ENCODE measurements around the gene IL20RA.

IL20RA gene

DNA sequence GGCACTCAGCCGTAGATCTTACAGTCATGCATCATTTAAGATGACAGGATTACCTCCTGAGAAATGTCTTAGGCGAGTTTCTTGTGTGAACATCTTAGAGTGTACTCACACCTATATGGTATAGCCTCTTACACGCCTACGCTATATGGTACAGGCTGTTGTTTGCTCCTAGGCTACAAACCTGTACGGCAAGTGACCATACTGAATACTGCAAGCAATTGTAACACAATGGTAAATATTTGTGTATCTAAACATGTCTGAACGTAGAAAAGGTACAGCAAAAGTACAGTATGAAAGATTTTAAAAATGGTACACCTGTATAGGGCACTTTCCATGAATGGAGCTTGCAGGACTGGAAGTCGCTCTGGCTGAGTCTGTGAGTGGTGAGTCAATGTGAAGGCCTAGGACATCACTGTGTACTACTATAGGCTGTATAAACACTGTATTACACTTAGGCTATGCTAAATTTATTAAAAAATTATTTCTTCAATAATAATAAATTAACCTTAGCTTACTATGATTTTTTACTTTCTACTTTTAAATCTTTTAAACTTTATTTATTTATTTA, 541 bp upstream of the IL20RA start:
- DNase-seq (ENCODE audit: low read depth): no peak

DNA sequence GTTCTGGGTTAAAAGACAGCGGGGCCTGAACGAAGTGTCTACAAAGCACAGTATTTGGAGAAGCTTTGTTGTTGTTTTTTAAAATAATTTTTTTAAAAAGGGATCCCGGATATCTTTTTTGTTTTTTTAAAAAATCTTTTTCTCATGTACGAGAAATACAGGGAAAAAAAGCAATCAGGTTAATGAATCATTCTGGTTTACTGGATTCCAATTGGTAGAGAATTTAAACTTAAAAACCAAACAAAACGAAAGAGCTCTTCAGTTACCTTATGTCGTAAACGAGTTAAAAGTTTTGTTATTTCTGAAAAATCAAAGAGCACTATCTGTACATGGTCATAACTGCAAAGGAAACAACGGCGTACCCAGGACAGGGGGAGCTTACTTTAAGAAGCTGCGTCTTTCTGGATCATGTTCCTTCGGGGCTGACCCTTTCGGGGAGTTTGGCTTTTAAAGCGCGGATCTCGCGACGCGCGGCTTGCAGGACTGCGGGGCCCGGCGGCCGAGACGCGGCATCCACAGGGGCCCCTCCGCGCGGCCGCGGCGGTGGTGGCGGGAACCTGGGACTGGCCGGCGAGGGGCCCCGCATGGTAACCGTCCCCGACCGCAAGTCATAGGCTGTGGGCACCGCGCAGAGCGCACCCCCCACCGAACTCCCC, 927 bp downstream of the IL20RA start:
- DNase-seq (ENCODE audit: low read depth): no peak

DNA sequence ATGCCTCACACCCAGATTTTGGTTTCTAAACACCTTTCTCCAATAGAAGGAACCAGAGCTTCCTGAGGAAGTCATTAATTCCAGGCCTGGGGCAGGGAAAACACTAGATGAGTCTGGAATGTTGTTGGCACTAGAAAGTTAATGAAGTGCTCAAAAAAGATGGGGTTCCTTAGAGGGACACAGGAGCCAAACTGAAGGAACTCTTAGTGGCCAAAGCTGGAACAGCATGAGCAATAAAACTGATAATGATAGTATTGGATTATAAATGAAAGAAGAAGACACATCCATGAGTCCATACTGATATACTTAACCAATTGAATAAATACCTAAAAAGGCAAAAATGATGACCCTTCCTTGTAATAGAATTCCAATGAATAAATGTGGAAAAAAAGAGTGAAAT, 4.4 kb downstream of the IL20RA start:
- DNase-seq (ENCODE audit: low read depth): no peak

DNA sequence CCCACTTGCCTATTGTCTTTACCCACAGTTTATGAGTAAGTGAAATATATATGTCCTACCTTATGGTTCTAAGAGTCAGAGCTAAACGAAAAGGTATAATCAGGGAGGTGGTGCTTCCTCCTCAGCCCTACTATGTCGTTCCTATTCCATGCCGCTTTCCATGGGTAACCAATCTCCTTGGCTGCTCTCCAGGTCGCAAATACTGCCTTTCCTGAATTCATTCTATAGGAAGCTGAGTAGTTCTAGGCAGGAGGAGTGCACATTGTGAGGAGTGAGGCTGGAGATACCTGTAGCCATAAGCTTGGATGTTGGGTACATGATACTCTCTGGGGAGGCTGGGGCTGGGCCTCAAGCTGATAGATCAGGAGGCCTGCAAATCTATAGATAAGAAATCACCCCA, 5.8 kb downstream of the IL20RA start:
- DNase-seq (ENCODE audit: low read depth): no peak

DNA sequence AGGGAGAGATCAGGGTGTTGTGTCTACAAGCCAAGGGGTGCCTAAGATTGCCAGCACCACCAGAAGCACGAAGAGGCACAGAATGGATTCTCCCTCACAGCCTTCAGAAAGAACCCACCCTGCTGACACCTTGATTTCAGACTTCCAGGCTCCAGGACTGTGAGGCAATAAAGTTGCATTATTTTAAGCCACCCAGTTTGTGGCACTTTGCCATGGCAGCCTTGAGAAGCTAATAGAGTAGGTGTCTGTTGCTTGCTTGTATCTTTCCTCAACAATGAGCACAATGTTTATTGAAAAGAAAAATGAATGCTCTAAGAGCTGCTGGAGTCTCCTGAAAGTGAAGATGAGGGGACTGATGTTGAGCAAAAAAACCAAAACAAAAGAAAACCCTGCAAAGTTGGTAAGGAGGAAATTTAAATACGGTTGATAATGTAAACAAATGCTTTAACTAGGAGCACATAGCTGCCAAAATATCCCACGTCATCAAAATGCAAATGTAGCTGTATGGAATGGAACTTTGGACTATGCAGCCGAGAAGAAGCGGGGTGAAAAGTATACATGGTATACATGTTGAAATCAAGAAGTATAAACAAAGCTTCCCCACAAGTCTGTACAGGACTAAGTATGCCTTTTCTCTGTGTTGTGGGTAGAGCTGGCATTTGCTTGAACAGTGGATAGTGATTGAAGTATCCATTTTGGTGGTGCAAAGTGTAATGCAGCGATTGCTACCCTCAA, 8.0 kb downstream of the IL20RA start:
- DNase-seq (ENCODE audit: low read depth): no peak

DNA sequence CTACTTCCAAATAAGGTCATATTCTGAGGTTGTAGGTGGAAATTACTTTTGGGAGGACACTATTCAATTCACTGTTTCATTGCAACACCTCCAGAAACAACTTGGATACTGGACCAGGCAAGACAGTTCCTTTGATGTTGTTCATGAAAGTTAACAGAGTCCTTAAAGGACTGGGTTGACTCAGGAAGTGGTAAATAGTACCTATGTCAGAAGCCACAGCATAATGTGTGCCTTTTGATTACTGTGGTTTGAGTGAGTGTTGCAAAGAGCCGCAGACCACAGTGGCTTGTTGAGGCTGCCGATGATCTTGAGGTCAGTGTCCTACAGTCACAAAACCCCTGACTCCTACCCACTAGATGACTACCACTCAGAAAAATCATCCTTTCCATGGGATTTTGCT, 10.9 kb downstream of the IL20RA start:
- no peak for DNase-seq (ENCODE audit: low read depth)

DNA sequence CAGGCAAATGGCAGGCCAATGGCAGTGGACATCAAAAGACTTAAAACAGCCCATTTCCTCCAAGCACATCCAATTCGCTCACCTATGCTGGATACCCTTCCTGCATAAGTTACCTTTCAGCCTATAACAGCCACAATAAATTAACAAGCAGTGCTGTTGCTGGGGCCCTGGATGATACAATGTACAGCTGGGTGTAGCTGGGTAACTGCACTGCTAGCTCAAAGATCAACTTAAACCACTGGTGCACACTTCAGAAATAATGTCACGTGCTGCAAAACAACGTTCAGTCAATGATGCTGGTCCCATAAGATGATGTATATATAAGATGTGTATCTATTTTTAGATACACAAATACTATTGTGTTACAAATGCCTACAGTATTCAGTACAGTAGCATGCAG, 13.6 kb downstream of the IL20RA start:
- no peak for DNase-seq (ENCODE audit: low read depth)

DNA sequence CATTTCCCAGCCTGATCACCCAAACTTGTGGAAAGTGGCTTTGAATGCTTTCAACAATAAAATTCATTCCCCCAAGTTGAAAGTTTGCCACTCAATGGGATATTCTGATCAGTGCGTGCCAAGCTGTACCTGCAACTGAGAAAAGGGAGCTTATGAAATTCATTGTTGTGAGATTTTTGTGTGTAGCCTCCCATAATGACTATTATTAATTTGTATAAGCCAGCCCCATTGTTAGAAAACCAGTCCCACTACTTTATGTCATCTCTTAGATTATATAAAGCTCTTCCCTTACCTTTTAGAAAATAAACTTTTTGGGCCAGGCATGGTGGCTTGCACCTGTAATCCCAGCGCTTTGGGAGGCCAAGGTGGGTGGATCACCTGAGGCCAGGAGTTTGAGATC, 15.9 kb downstream of the IL20RA start:
- DNase-seq (ENCODE audit: low read depth): no peak

DNA sequence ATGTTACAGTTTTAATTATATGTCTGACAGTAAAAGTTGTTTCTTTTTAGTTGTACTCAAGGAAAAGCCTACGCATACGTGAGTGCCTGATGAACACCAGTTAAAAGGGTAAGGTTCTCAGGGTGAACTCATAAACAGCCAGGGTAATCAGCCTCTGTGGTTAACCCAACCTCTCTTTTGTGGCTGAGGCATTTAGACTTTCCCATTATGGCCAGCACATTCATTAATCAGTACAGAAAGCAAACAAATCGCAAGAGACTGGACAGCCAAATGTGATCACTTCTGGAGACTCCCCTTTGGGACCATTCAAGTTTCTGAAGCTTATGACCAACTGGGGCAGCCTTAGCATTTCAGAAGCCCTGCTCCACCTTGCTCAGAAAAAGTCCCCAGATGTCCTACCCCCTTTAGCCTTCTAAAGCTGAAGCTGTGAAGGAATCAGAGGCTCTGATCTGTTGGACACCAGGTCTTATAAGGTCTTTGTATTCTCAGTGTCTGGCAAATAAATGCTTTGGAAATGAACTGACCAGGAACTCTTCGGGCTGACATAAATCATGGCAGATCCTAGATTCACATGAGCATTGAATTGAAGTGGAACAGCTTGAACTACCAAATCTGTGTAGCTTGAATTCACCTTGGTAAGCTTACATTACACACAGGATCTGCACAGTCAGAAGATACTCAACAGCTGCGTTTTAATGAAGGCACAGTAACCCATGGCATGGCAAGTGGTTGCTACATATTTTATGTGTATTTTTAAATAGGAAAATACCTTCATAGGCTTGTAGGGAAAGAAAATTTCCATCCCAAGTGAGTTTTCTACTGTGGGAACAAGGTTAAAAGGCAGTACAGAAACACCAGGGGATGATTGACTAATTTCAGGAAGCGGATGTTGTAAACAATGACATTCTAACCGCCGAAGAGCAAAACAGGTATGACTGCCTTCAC, 18.7 kb downstream of the IL20RA start:
- DNase-seq (ENCODE audit: low read depth): no peak

DNA sequence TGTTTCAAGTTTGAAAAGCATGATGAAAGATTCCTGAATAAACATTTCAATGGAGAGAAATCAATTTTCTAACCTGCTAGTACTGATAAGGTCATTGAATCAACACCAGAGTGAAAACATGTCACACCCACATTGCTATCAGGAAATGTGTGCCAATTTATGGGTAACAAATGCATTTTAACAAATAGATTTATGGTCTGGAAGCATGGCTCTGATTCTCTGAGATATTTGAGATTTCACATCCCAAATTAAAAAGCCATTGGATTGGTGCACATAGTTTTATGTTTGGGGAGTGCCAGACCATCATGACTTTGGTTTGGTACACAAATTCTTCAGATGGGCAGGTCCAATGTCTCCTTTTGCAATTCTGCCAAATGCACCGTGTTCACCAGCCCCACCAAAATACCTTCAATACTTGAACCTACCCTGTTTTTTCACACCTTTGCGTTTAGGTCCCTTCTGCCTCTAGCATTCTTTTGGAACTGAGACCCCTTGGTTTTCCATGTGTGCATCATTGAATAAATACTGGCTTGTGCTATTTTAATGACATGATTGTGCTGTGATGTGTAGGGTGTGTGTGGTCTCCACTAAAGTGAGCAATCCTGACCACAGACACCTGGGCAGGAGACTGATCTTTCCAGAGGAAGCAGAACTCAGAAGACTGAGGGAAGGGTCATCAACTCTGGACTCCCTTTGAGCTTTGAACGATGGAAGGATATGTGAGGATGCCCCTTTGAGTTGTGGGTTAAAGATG, 20.4 kb downstream of the IL20RA start:
- no peak for DNase-seq (ENCODE audit: low read depth)

DNA sequence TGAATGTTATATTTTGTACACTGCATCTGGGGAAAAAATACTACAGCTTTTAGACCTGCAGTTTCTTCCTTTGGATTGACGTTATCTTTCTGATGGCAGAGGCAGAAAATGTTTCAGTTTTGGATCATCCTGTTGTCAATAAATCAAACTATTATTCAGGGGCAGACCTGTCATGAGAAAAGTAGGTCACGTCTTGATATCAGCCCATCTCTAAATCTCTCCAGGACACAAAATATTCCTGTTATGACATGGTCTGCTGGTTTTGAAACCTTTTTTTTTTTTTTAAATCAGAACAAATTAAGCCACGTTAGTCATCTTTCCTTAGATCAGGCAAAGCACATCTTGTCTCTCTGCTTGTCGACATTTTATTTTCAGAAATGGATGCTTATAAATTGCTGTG, 24.0 kb downstream of the IL20RA start:
- no peak for DNase-seq (ENCODE audit: low read depth)

DNA sequence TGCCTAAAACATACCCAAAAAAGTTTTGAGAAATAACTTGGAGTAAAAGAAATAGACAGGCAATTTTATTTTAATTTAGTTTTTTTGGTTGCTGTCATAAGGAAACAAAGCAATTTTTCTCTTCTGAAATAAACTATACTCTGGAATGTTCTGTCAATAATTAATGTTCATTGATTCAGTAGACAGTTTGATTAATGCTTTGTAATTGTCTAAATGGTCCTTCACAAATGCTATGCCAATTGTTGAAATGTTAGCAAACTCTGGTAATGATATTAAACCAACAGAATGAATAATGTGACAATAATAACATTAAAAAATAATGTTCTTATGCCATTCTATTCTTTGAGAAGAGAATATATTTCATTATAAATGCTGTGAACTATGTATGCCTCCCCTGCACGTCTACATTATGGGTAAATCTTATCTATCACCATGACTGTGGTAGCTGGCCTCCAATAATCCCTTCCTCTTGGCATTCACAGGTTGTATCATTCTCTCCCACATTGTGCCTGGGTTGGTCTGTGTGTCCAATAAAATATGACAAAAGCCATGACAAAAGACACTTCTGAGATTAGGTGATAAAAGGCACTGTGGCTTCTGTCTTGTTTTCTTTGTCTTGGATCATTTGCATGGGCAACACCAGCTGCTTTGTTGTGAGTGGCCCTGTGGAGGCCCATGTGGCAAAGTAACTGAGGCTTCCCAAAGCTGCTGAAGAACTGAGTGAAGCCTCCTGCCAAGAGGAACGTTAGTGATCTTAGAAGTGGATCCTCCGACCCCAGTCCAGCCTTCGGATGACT, 25.1 kb downstream of the IL20RA start:
- no peak for DNase-seq (ENCODE audit: low read depth)

DNA sequence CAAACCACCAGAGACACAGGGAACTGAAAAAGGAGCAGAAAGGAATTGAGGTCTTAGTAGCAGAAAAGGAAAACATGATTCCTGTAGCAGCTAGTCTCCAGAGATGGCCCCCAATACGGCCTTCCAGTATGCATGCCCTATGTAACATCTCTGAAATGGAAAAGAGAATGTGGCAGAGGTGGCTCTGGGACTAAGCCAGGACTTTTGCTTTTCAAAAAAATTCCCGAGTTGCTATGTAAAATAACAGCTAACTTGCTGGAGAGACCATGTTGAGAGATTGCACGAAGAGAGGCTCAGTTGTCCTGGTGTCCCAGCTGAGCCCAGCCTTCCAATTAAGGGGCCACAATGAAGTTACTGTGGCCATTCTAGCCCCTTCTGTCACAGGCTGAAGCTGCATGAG, 27.7 kb downstream of the IL20RA start:
- DNase-seq (ENCODE audit: low read depth): no peak

DNA sequence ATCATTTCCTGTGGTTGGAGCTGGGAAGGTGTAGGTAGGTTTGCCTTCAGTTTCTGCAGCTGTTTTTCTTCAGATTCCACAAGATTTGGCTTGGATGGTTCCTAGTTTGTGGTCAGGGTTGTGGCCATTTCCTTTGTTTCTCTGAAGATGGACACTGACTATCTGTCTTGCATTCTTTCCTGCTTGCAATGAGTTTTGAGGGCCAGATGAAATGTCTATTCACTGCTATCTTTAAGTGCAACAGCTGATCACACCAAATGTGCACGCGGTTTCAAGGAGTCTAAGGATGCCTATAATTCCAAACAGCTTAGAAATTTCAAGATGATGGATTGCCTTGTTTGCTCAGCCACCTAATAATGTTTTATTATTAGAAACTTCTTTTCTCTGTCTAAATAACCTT, 28.4 kb downstream of the IL20RA start:
- no peak for DNase-seq (ENCODE audit: low read depth)

DNA sequence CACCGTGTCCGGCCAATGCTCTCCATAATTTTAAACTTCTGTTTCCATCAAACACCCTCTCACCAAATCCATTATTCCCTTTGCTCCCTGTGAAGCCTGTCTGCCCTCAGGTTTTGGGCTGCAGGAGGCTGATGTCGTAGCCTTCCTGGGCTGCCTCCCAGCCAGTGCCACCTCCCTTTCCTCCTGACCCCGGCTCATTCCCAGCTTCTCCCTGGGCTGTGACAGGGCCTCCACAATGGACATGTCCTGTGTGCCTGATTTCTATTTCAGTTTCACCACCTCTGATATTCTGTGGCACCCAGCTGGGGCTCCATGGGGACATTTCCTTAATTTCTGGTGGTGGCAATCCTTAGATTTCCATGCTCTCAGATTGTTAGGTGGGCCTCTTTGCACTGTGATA, 28.8 kb downstream of the IL20RA start:
- DNase-seq (ENCODE audit: low read depth): no peak

DNA sequence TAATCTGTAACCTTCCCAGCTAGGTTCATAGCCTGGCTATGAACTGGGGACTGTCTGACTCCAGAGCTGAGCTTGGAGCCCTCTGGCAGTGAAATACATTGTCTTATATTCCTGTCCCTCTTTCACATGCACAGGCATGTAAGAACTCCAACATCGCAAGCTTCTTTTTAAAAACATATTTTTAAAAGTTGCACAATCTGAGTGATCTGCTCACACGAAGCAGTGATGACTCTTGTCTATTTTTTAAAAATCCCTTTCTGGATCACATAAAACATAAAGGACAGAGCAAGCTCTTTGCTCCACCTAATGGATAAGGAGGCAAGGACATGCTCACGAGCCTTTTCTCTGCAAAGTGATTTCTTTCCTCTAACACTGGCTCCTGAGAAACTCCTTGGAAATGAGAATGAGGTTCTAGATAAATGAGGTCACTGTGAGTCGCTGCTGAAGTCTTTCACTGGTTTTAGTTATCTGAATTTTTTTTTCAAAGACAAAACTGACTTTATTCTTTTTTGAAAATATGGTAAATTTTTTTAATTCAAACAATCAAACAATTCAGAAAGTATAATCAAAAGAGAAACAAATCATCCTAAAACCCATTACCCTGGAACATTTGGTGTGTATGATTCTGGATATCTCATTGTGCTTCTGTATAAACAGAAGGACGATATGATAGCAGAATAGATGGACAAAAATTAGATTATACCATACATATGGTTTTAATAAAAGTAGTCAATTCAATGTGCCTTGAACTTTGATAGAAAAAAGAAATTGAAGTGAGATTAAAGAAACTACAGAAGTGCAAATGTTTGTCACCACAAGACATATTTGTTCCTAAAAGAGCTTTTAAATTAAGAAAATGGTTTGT, 30.8 kb downstream of the IL20RA start:
- no peak for DNase-seq (ENCODE audit: low read depth)

DNA sequence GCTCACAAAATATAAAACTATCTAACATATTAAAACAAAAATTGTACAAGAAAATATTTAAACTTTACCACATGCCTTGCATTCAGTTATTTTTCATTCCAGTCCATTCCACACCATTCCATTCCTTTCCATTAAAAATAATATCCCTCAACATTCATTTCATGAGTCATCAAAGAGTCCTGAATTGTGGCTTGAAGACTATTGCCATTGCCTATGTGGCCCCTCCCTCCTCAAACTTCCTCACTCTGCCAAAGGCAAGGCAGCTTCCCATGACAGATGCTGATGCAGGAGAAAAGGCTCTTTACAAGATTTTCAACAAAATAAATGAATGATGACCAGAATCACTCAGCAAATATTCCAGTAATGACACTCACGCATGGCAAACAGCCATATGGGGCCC, 31.7 kb downstream of the IL20RA start:
- DNase-seq (ENCODE audit: low read depth): no peak

DNA sequence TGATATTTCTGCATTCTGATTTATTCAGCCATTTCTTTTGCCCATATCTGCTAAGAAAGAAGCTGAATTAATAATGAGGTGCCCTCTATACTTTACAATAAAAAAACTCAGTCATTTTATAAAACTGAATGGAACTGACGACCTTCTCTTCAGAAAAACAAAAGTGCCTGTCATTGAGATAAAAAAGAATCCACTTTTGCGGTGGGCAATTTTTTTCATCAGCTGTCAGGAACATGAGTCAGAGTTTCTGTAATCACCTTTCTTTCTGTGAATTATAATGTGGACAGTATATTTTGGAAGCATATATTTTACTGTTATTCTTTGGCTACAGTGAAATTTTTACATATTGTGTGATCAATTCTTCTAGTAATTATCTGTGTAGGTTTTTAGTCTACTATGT, 33.4 kb downstream of the IL20RA start:
- DNase-seq (ENCODE audit: low read depth): no peak

DNA sequence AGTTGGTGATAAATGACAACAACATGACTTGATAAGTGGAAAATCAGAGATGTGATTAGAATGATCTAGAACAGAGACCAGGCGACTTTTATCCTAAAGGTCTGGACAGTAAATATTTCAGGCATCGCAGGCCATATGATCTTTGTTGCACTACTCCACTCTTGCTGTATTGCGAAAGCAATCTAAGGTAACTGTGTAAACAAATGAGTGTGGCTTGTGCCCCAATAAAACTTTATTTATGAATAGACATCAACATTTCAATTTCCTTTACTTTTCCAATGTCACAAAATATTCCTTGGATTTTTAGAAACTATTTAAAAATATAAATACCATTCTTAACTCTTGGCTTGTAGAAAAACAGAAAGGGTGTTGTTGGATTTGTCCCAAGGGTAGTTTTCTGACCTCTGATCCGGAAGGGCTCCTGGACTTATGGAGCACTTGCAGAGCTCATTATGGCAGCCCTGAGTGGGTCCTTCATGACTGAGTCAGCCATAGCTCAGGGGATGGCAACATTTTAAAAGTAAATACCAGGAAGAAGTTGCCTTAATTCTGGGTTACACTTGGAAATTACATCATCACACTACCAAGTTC, 34.5 kb downstream of the IL20RA start:
- DNase-seq (ENCODE audit: low read depth): no peak

DNA sequence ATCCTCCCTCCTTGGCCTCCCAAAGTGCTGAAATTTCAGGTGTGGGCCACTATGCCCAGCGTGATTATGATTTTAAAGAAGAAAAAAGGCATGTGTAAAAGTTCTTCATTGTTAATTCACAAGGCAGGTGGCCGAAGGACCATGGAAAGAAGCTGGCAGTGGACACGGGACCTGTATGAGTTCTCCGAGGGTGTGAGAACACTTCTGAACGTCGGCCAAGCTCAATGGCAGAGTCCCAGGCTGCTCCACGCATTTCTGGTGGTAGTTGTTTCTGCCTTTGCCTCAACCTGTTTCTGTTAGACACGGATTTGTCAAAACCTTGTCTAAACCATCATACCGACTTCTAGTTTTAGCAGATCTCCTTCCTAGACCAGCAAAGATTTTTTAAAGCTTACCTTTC, 36.6 kb downstream of the IL20RA start:
- no peak for DNase-seq (ENCODE audit: low read depth)

All from T follicular helper cell (primary cell).